Activated CD4-positive, alpha-beta memory T cell treated with anti-CD3 and anti-CD28 coated beads, Interleukin-2, amount 10 ng/mL, durations not matched to agents 7 days and 5 days (primary cell): Measurements from ENCODE around the gene KCNMB1. TPM values are rescaled to one million over a fixed set of nuclear protein-coding genes. Genes with fewer than 3 reads are reported as not detected.

Experiments used
- CTCF ChIA-PET: fragments of 350-600 bp; sonication (Branson Sonifier 250); formaldehyde crosslinking; loops from one replicate; lab custom pipeline; 2021; ENCODE audit warnings: antibody characterized with exemption, inconsistent platforms; lab: Charles Lee
- POLR2A ChIA-PET: fragments of 350-600 bp; sonication (Branson Sonifier 250); formaldehyde crosslinking; loops from one replicate; lab custom pipeline; 2021; ENCODE audit warnings: antibody characterized with exemption; lab: Charles Lee
- DNase-seq: peaks from one replicate; pipeline ENCODE4 v3.0.0-alpha.2; 2020
- H3K27ac Mint-ChIP-seq: one replicate; pipeline ENCODE4 v1.8.0; 2021; ENCODE audit warnings: mild to moderate bottlenecking, mixed read lengths
- H3K27me3 Mint-ChIP-seq: one replicate; pipeline ENCODE4 v1.8.0; 2021; ENCODE audit warnings: mixed read lengths
- H3K36me3 Mint-ChIP-seq: one replicate; pipeline ENCODE4 v1.8.0; 2021; ENCODE audit warnings: low read depth, mixed read lengths
- H3K4me1 Mint-ChIP-seq: one replicate; pipeline ENCODE4 v1.8.0; 2021; ENCODE audit warnings: mixed read lengths
- H3K4me3 Mint-ChIP-seq: one replicate; pipeline ENCODE4 v1.8.0; 2021; ENCODE audit warnings: mild to moderate bottlenecking, mixed read lengths
- H3K9me3 Mint-ChIP-seq: one replicate; pipeline ENCODE4 v1.8.0; 2021; ENCODE audit warnings: mixed read lengths
- total RNA-seq, 2 experiments: library from RNA; stranded (reverse); gene quantifications; one replicate each; pipeline ENCODE4 v1.2.3, GENCODE V29; 2021

KCNMB1 gene
- total RNA-seq, 2 experiments from 2014 or later: not detected

DNA sequence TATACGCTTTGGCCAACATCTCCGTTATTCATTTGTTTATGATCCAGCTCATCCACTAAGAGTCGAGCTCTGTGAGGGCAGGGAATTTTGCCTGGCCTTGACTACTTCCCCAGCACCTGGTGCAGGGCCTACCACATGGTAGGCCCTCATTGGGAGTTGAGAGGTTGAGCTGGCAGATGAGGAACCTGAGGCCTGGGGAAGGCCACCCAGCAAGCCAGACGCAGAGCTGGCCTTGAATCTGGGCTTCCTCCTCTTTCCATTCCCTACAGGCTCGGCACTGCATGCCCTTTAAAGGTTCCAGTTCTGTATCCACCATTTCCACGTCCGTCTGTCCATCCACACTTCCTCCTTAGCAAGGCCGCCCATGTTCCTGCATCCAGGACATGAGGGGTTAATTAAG is 24.2 kb downstream of the KCNMB1 start:
- H3K27ac Mint-ChIP-seq: no peak overlapping the region
- DNase-seq: no peak
- H3K4me3 Mint-ChIP-seq: no peak overlapping the region
- ChIA-PET POLR2A (no interaction called here), CTCF (interaction anchor here (0.8 kb wide), 1 partner anchor 376 kb away, joined by 3 read pairs; no protein-coding TSS in a partner anchor)
- no peaks in the 10 kb centered on the region for H3K36me3 Mint-ChIP-seq
- H3K27me3 Mint-ChIP-seq: peaks cover 10% of the 10 kb centered on the region
- no peaks in the 10 kb centered on the region for H3K9me3 Mint-ChIP-seq
- no peaks in the 10 kb centered on the region for H3K4me1 Mint-ChIP-seq

DNA sequence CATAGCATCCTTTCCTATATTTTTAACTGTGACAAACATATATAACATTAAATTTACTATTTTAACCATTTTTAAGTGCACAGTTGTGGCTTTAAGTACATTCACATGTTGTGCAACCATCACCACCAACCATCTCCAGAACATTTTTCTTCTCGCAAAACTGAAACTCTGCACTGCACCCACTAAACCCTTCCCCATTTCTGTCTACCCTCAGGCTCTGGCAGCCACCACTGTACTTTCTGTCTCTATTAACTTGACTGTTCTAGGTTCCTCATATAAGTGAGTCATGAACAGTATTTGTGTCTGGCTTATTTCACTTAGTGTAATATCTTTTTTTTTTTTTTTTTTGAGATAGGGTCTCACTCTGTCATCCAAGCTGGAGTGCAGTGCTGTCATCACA is 25.5 kb downstream of the KCNMB1 start:
- H3K36me3 Mint-ChIP-seq: no peaks in the 10 kb centered on the region
- H3K4me1 Mint-ChIP-seq: no peaks in the 10 kb centered on the region
- no peaks in the 10 kb centered on the region for H3K9me3 Mint-ChIP-seq
- DNase-seq: no peak
- CTCF ChIA-PET: no interaction called here
- H3K4me3 Mint-ChIP-seq: no peak overlapping the region
- no peak overlapping the region for H3K27ac Mint-ChIP-seq
- peaks cover 5% of the 10 kb centered on the region for H3K27me3 Mint-ChIP-seq
- POLR2A ChIA-PET: no interaction called here

DNA sequence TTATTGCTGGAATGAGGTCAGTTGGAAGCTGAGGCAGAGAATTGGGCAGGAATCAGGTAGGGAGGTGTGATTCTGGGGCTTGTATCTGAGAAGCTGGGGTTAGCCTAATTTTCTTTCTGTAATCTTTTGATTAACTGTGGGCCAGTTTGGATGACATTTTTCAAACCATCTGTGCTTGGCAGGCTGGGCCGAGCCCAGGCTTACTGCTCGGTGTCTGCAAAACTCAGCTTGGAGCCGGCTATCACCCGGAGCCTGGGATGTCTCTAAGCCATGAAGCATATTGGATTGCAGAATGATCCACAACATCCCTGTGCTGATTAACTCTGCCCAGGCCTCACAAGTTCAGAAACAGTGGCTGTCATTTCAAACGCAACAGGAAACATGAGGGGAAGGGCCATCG is 26.5 kb downstream of the KCNMB1 start:
- ChIA-PET POLR2A (no interaction called here), CTCF (no interaction called here)
- Mint-ChIP-seq H3K4me3 (no peak overlapping the region), H3K4me1 (no peaks in the 10 kb centered on the region), H3K27me3 (no peaks in the 10 kb centered on the region), H3K36me3 (no peaks in the 10 kb centered on the region), H3K9me3 (no peaks in the 10 kb centered on the region), H3K27ac (no peak overlapping the region)
- DNase-seq: no peak

DNA sequence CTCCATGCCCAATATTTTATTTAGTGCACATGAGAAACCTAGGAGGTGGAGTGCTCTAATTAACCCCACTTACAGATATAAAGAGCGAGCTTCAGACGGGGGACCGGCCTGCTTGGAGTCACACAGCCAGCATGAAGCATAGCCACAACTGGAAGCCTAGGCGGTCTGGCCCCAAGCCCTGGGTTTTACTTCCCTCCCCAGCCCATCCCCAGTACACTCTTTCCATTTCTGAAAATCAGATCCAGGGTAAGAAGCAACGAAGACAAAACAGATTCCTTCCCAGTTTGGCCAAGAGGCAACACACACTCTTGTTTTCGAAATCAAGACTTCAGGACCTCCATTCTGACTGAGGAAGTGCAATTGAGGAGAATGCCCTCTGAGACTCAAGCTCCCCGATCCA is 27.1 kb downstream of the KCNMB1 start:
- CTCF ChIA-PET: no interaction called here
- no peaks in the 10 kb centered on the region for H3K4me1 Mint-ChIP-seq

DNA sequence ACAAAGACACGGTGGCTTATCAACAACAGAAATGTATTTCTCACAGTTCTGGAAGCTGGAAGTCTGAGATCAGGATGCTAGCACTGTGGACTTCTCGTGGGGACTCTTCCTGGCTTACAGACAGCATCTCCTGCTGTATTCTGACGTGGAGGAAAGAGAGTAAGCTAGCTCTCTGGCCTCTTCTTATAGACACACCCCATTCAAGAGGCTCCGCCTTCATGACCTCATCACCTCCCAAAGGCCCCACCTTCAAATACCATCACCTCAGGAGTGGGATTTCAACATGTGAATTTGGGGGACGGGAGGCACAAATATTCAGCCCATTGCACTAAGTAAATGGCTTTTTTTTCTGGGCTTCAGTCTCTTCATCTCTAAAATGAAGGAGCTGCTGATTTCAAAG is 27.6 kb downstream of the KCNMB1 start:
- ChIA-PET CTCF (no interaction called here), POLR2A (interaction anchor here (1.0 kb wide), 1 partner anchor 45 kb away, joined by 3 read pairs; no protein-coding TSS in a partner anchor)
- no peaks in the 10 kb centered on the region for H3K36me3 Mint-ChIP-seq
- H3K4me3 Mint-ChIP-seq: no peak overlapping the region
- H3K27ac Mint-ChIP-seq: no peak overlapping the region
- DNase-seq: no peak
- no peaks in the 10 kb centered on the region for H3K27me3 Mint-ChIP-seq
- no peaks in the 10 kb centered on the region for H3K4me1 Mint-ChIP-seq
- H3K9me3 Mint-ChIP-seq: no peaks in the 10 kb centered on the region

More for the DNA sequence above, 27.1 kb downstream of the KCNMB1 start:
- no peak for DNase-seq
- Mint-ChIP-seq H3K9me3 (no peaks in the 10 kb centered on the region), H3K36me3 (no peaks in the 10 kb centered on the region), H3K27me3 (no peaks in the 10 kb centered on the region), H3K27ac (no peak overlapping the region), H3K4me3 (no peak overlapping the region)
- POLR2A ChIA-PET: interaction anchor here (1.0 kb wide), 1 partner anchor 44 kb away, joined by 3 read pairs; no protein-coding TSS in a partner anchor

DNA sequence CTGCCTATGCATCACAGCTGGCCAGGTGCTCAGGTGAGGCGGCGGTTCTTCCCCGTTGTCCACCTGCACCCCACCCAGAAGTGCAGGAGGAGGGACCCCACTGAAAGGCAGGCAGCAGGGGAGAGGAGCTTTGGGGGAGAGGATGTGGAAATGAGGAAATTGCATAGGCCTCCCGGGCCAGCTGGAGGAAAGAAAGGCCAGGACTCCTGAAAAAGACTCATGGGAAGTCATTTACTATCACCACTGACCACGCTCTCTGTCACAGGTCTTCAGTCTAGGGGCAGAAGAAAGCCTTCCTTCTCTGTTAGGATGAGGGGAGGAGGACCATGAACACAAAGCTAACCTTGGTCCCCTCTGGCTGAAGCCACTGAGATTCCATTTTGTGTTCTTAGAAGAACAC is 28.1 kb downstream of the KCNMB1 start:
- H3K9me3 Mint-ChIP-seq: no peaks in the 10 kb centered on the region
- H3K27me3 Mint-ChIP-seq: no peaks in the 10 kb centered on the region
- ChIA-PET CTCF (no interaction called here), POLR2A (interaction anchor here (1.0 kb wide), 1 partner anchor 45 kb away, joined by 3 read pairs; no protein-coding TSS in a partner anchor)
- H3K36me3 Mint-ChIP-seq: no peaks in the 10 kb centered on the region
- H3K4me3 Mint-ChIP-seq: no peak overlapping the region
- no peak overlapping the region for H3K27ac Mint-ChIP-seq
- DNase-seq: no peak
- H3K4me1 Mint-ChIP-seq: no peaks in the 10 kb centered on the region

DNA sequence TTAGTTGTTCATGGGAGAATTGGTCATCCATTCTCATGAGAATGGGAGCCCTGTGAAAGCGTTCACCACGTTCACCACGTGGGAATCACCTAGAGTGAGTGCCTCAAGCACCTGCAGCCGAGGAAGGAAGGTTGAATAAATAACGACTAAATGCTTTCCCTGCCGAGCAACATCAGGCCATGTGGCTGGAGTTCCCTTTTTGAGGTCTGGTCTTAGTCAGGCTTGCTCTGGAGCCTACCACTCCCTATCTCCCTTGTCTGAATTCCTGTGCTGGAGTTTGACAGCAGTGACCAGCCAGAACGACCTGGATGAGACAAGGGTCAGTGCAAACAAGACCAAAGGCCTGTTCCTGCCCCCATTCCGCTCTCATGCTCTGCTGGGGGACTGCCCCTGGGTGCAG is 28.5 kb downstream of the KCNMB1 start:
- no peaks in the 10 kb centered on the region for H3K9me3 Mint-ChIP-seq
- no peak overlapping the region for H3K4me3 Mint-ChIP-seq
- H3K27me3 Mint-ChIP-seq: peaks cover 1% of the 10 kb centered on the region
- no peaks in the 10 kb centered on the region for H3K36me3 Mint-ChIP-seq
- ChIA-PET CTCF (no interaction called here), POLR2A (no interaction called here)
- no peak overlapping the region for H3K27ac Mint-ChIP-seq
- H3K4me1 Mint-ChIP-seq: no peaks in the 10 kb centered on the region
- DNase-seq: no peak

DNA sequence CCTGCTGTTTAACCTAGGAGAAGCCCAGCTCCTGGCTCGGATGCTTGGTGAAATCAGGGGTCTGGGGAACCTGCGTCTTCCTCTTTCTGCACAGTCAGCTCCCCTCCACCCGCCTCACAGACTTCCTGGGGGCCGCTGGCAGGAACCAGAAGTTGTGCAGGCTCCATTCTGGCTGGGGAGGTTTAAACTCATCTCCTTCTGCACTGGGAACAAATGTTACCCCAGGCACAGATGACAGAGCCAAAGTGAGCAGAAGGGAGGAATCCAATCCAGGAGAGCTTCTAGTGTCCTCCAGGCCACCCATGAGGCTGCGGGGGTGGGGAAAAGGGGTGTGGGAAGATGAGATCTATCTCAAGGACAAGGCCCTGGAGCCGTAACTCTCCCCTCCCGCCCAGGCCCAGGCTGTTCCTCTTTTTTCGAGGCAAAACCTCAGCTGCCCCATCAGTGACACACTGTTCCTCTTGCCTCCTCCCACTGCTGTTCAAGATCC is 31.2 kb downstream of the KCNMB1 start:
- H3K36me3 Mint-ChIP-seq: no peaks in the 10 kb centered on the region
- no peaks in the 10 kb centered on the region for H3K4me1 Mint-ChIP-seq
- no peak overlapping the region for H3K4me3 Mint-ChIP-seq
- H3K27ac Mint-ChIP-seq: no peak overlapping the region
- DNase-seq: no peak
- POLR2A ChIA-PET: interaction anchor here (1.1 to 1.4 kb wide), 2 partner anchors 13 to 147 kb away, joined by 3 read pairs; no protein-coding TSS in a partner anchor
- CTCF ChIA-PET: no interaction called here
- no peaks in the 10 kb centered on the region for H3K9me3 Mint-ChIP-seq
- H3K27me3 Mint-ChIP-seq: peaks cover 17% of the 10 kb centered on the region

DNA sequence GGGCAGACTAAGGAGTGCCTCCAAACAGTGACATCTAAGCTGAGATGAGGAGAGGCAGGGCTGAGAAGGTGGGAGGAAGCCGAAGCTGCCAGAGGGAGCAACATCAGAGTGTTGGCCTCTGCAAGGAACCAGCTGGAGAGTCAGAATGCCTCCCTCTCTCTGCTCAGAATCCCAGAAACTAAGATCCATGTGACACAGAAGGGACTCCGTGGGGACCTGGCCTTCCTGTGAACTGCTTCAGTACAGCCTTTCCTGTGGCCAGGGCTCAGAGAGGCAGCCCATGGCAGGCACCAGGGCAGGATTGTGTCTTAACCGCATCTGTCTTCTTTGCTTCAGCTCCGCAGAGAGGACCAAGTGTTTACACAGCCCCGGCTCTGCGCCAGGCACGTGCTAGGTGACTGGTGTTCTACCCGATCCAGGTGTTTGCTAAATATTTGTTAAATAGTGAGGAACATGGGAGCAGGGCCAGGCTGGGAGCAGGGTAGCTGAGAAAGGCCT is 33.5 kb downstream of the KCNMB1 start:
- Mint-ChIP-seq H3K4me1 (no peaks in the 10 kb centered on the region), H3K4me3 (no peak overlapping the region), H3K27me3 (peaks cover 30% of the 10 kb centered on the region), H3K9me3 (no peaks in the 10 kb centered on the region), H3K27ac (no peak overlapping the region), H3K36me3 (no peaks in the 10 kb centered on the region)
- no peak for DNase-seq
- POLR2A ChIA-PET: no interaction called here
- CTCF ChIA-PET: no interaction called here

DNA sequence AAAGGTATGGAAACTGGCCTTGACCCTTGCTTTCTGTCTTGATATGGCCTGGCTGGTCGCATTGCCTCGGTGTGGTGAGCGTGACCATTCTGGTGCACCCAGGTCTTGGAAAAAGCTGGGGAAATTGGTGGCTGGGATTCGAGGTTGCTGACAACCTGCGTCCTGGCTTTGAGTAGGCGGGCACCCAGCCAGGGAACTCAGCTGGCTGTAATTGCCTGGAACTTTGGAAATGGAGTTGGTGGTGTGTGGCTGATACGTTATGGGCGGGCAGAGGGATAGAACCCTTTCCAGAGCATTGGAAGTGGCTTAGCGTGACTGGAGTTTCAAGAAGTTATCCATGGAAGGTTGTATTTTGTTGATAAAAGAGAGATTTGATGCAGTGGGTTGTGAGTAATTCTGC is 35.2 kb downstream of the KCNMB1 start:
- Mint-ChIP-seq H3K27me3 (peaks cover 40% of the 10 kb centered on the region), H3K4me1 (no peaks in the 10 kb centered on the region), H3K9me3 (no peaks in the 10 kb centered on the region), H3K36me3 (no peaks in the 10 kb centered on the region), H3K4me3 (no peak overlapping the region), H3K27ac (no peak overlapping the region)
- DNase-seq: no peak
- CTCF ChIA-PET: no interaction called here
- POLR2A ChIA-PET: no interaction called here

DNA sequence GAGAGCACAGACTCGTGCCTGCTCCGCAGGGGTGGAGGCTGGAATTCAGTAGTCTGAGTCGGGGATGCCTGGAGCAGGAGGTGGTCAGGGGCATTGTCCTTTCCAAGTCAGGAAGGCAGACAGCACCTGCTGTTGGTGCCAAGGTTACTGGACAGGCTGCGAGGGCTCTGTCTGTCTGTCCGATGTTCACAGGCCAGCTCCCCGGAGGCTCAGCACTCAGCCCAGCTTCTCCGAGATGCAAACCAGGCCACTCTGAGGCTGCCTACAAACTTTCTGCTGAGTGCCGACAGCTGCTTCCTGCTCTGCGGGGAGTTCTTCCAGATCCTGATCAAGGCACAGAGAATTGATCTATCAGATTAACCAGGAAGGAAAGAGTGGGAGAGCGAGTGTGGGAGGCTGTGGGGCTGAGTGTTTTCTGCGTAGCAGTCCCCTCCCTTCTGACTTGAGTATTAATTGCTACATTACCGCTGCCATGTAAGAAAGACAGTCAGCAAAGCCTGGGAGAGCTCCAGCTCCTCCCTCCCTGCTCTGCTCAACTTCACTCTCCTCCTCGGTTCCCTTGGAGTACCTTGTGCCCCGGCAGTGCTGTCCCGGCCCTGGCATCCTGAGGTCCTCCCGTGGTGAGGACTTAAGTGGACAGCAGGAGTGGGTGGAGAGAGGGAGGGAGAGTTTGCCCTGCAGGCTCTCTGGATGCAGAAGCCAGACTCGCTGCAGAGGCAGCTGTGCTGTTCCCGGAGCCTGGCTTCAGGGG is 36.0 kb downstream of the KCNMB1 start:
- CTCF ChIA-PET: no interaction called here
- POLR2A ChIA-PET: no interaction called here

DNA sequence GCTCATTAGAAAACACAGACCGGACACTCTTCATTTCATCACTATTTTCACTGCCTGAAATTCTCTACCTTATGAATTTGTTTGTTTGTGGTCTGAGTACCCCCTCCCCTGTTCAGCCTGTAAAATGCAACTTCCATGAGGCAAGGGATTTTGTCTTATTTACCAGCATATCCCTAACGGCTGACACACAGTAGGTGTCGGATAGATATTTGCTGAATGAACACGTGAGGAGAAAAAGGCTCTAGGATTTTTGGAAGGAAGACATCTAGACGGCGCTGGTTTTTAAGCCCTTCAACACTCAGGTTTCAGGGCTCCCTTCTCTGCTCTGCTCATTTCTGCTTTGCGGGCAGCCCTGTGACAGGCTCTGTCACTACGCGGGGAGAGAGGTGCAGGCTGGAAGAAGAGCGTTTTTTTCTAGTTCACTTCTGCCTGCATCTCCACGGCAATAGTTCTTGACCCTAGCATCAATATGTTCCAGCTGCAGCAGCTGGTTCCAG is 41.0 kb downstream of the KCNMB1 start:
- no peaks in the 10 kb centered on the region for H3K9me3 Mint-ChIP-seq
- H3K4me1 Mint-ChIP-seq: no peaks in the 10 kb centered on the region
- ChIA-PET CTCF (interaction anchor here (1.0 to 2.5 kb wide), 4 partner anchors 72 to 122 kb away, joined by 3 to 13 read pairs (median 4); no protein-coding TSS in a partner anchor), POLR2A (interaction anchor here (1.2 kb wide), 1 partner anchor 121 kb away, joined by 5 read pairs; no protein-coding TSS in a partner anchor)
- H3K36me3 Mint-ChIP-seq: no peaks in the 10 kb centered on the region
- H3K27ac Mint-ChIP-seq: no peak overlapping the region
- no peak overlapping the region for H3K4me3 Mint-ChIP-seq
- peaks cover 50% of the 10 kb centered on the region for H3K27me3 Mint-ChIP-seq
- no peak for DNase-seq

More for the DNA sequence above, 36.0 kb downstream of the KCNMB1 start:
- H3K27ac Mint-ChIP-seq: no peak overlapping the region
- no peaks in the 10 kb centered on the region for H3K4me1 Mint-ChIP-seq
- peaks cover 48% of the 10 kb centered on the region for H3K27me3 Mint-ChIP-seq
- H3K9me3 Mint-ChIP-seq: no peaks in the 10 kb centered on the region
- no peak overlapping the region for H3K4me3 Mint-ChIP-seq
- no peaks in the 10 kb centered on the region for H3K36me3 Mint-ChIP-seq
- no peak for DNase-seq

DNA sequence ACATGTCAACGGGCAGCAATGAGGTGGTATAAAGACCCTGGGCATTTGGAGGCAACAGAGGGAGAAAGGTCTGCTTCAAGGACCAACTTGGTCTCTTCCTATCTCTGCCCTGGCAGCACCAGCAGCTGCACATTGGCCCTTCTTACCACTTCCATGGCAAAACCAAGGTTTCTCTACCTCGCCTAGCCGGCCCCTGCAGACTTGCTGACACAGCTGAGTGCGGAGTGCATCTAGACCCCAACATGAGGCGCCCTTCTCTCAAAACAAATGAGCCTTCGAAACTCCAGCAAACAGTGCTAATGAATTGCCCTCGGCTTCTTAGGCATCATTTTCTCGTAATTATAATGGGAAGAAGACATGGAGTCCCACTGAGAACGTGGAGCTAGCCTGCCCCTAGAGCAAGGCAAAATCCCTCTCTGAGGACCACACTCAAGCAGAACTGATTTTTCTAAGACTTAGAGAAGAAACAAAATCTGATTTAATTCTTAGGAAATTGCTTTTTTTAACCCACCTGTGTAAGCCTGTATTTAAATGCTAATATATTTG is 42.1 kb downstream of the KCNMB1 start:
- CTCF ChIA-PET: interaction anchor here (1.0 to 2.5 kb wide), 4 partner anchors 73 to 121 kb away, joined by 3 to 13 read pairs (median 4); no protein-coding TSS in a partner anchor
- Mint-ChIP-seq H3K27ac (no peak overlapping the region), H3K27me3 (peaks cover 43% of the 10 kb centered on the region), H3K36me3 (no peaks in the 10 kb centered on the region), H3K9me3 (no peaks in the 10 kb centered on the region), H3K4me1 (no peaks in the 10 kb centered on the region), H3K4me3 (no peak overlapping the region)
- DNase-seq: no peak
- POLR2A ChIA-PET: no interaction called here
